ENCODE data around the gene ATXN7L3.

GRCh38 chr17:44230140-44230539 is 30.5 kb upstream of the ATXN7L3 start:
- TF ChIP-seq CTCF (IDR thresholded peaks at IDR 0.05) (no peak), EP300 (IDR thresholded peaks at IDR 0.05) (no peak), POLR2A (IDR thresholded peaks at IDR 0.05) (no peak)

Measured in tibial nerve (tissue), 4 donors.